Peyer's patch (tissue), 4 donors: ENCODE data around the gene FBLN7.

Experiments used
- CTCF ChIP-seq, 6 experiments: fragments of 450-650 bp in 4 of 6; fragments of 200-600 bp in 2 of 6; sonication (generic) in 1 of 6; IDR thresholded peaks; one replicate each; pipeline ENCODE4 v1.5.1; 2017 to 2019; ENCODE audit warnings: antibody characterized with exemption in 6 of 6, mild to moderate bottlenecking in 3 of 6, moderate library complexity in 1 of 6
- POLR2A ChIP-seq, 2 donors: fragments of 450-650 bp; IDR thresholded peaks; one replicate each; pipeline ENCODE4 v1.5.1; 2017; ENCODE audit warnings: antibody characterized with exemption in 2 of 2, mild to moderate bottlenecking in 2 of 2, moderate library complexity in 2 of 2

- TF ChIP-seq POLR2A (IDR thresholded peaks at IDR 0.05) (no peak), CTCF (IDR thresholded peaks at IDR 0.05) (no peak)
Observed at GRCh38 chr2:112108178-112108832, 29.9 kb upstream of the FBLN7 start.
